Lower lobe of right lung (tissue), 2 donors: Measurements from ENCODE around the gene CDON. TPM values are rescaled to one million over a fixed set of nuclear protein-coding genes. Genes with fewer than 3 reads are reported as not detected.

ENCODE experiments used
- ATAC-seq, 2 donors: fragments of 200-7000 bp; cut with Tn5 transposase; one replicate each; pipeline ENCODE4 v1.9.1; 2020 to 2022; ENCODE audit warnings: mild to moderate bottlenecking in 2 of 2, moderate library complexity in 2 of 2
- DNase-seq: peaks from one replicate; pipeline ENCODE4 v3.0.0-alpha.2; 2020
- H3K27ac ChIP-seq: fragments of 200-600 bp; one replicate; pipeline ENCODE4 v1.8.0; 2022
- H3K27me3 ChIP-seq: fragments of 200-600 bp; one replicate; pipeline ENCODE4 v1.8.0; 2022; ENCODE audit warnings: low read depth
- H3K36me3 ChIP-seq: fragments of 200-600 bp; one replicate; pipeline ENCODE4 v1.8.0; 2022; ENCODE audit warnings: mild to moderate bottlenecking
- H3K4me1 ChIP-seq: fragments of 200-600 bp; one replicate; pipeline ENCODE4 v1.8.0; 2022
- H3K4me3 ChIP-seq: fragments of 200-600 bp; one replicate; pipeline ENCODE4 v1.8.0; 2022; ENCODE audit warnings: mild to moderate bottlenecking
- H3K9me3 ChIP-seq: fragments of 200-600 bp; one replicate; pipeline ENCODE4 v1.8.0; 2022
- CTCF ChIP-seq: fragments of 200-600 bp; IDR thresholded peaks from one replicate; pipeline ENCODE4 v1.8.0; 2022; ENCODE audit warnings: antibody characterized with exemption, mild to moderate bottlenecking
- intact Hi-C: fragments of 100-400 bp; cut with DNase I; formaldehyde crosslinking; loops from one replicate; pipeline ENCODE4 v1.11.0; 2022
- total RNA-seq: library from RNA; stranded (reverse); fragmentation: NEBNext Ultra II Directional; extraction: Animal tissue kit (Norgen Biotek cat#: 25700); gene quantifications from one replicate; pipeline ENCODE4 v1.2.1, GENCODE V29; 2021
- donor health status: DM: no; HTN: yes; CAD: no; lungs with severe emphysema.

Gene CDON
- total RNA-seq, 1 donor from 2014 or later, result 18.5 TPM

GRCh38 chr11:125935618-125936199 lies 127.0 kb downstream of the CDON start:
- no peak for ATAC-seq
- Histone ChIP-seq H3K27me3 (no peaks in the 10 kb centered on the region), H3K4me3 (no peak overlapping the region), H3K9me3 (no peaks in the 10 kb centered on the region), H3K27ac (no peak overlapping the region), H3K36me3 (no peaks in the 10 kb centered on the region), H3K4me1 (no peaks in the 10 kb centered on the region)
- intact Hi-C loops, result no loop called here
- DNase-seq, result no peak
- no peak for TF ChIP-seq CTCF

- TF ChIP-seq CTCF, result no peak
- no peaks in the 10 kb centered on the region for H3K9me3 ChIP-seq
- no peaks in the 10 kb centered on the region for H3K36me3 ChIP-seq
- no peaks in the 10 kb centered on the region for H3K27me3 ChIP-seq
- H3K4me3 ChIP-seq, result no peak overlapping the region
- intact Hi-C loops, result no loop called here
- no peaks in the 10 kb centered on the region for H3K4me1 ChIP-seq
- DNase-seq (no peak), ATAC-seq (no peak)
- H3K27ac ChIP-seq, result no peak overlapping the region
Measured at GRCh38 chr11:125935056-125935455, 127.6 kb downstream of the CDON start.

GRCh38 chr11:125934473-125934872 lies 128.2 kb downstream of the CDON start:
- no peak for DNase-seq
- Histone ChIP-seq H3K27ac (no peak overlapping the region), H3K4me3 (no peak overlapping the region), H3K27me3 (no peaks in the 10 kb centered on the region), H3K4me1 (no peaks in the 10 kb centered on the region), H3K36me3 (no peaks in the 10 kb centered on the region), H3K9me3 (no peaks in the 10 kb centered on the region)
- no peak for ATAC-seq
- TF ChIP-seq CTCF, result no peak
- intact Hi-C loops, result no loop called here

- no peaks in the 10 kb centered on the region for H3K36me3 ChIP-seq
- H3K27me3 ChIP-seq, result no peaks in the 10 kb centered on the region
- H3K4me1 ChIP-seq, result no peaks in the 10 kb centered on the region
- H3K9me3 ChIP-seq, result no peaks in the 10 kb centered on the region
- no peak for DNase-seq
- no peak overlapping the region for H3K27ac ChIP-seq
- intact Hi-C loops, result no loop called here
- no peak overlapping the region for H3K4me3 ChIP-seq
- TF ChIP-seq CTCF, result no peak
- ATAC-seq, result no peak
Measured at GRCh38 chr11:125933030-125933813, 129.4 kb downstream of the CDON start.

- H3K36me3 ChIP-seq, result no peaks in the 10 kb centered on the region
- H3K4me3 ChIP-seq, result no peak overlapping the region
- no peak for TF ChIP-seq CTCF
- intact Hi-C loops, result no loop called here
- H3K27me3 ChIP-seq, result no peaks in the 10 kb centered on the region
- no peaks in the 10 kb centered on the region for H3K9me3 ChIP-seq
- no peaks in the 10 kb centered on the region for H3K4me1 ChIP-seq
- H3K27ac ChIP-seq, result no peak overlapping the region
- ATAC-seq (no peak), DNase-seq (no peak)
Measured at GRCh38 chr11:125932301-125932700, 130.4 kb downstream of the CDON start.
